ENCODE results near the gene DGAT2.

DNA sequence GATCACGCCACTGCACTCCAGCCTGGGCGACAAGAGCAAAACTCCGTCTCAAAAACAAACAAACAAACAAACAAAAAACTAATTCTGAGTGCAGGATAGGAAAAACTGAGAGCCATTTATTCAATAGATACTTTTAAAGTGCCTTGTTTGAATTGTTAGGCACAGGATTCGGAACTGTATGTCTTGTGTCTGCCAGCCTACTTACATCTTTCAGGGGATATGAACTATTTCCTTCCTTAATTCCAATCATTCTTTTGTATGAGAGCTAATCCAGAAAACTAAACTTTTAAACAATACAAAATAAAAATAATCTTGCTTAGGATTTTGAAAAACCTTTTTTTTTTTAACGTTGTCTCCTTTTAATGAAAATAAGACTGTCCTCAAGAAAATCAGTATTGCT lies 59.0 kb downstream of the DGAT2 start:
- TF ChIP-seq EZH2 (IDR thresholded peaks at IDR 0.05) (no peak), POLR2AphosphoS5 (IDR thresholded peaks at IDR 0.05; ENCODE audit: borderline replicate concordance, low read depth, low read length) (no peak)

All from SK-N-MC (cell line).